ENCODE measurements around the gene DDX27. TPM values are rescaled to one million over a fixed set of nuclear protein-coding genes. Genes with fewer than 3 reads are reported as not detected.
A peak's percentile ranks its signal among the peaks of the same experiment; 100 is the strongest.

DDX27 gene
- total RNA-seq, 1 experiment from 2014 or later: 54.8 TPM

DNA sequence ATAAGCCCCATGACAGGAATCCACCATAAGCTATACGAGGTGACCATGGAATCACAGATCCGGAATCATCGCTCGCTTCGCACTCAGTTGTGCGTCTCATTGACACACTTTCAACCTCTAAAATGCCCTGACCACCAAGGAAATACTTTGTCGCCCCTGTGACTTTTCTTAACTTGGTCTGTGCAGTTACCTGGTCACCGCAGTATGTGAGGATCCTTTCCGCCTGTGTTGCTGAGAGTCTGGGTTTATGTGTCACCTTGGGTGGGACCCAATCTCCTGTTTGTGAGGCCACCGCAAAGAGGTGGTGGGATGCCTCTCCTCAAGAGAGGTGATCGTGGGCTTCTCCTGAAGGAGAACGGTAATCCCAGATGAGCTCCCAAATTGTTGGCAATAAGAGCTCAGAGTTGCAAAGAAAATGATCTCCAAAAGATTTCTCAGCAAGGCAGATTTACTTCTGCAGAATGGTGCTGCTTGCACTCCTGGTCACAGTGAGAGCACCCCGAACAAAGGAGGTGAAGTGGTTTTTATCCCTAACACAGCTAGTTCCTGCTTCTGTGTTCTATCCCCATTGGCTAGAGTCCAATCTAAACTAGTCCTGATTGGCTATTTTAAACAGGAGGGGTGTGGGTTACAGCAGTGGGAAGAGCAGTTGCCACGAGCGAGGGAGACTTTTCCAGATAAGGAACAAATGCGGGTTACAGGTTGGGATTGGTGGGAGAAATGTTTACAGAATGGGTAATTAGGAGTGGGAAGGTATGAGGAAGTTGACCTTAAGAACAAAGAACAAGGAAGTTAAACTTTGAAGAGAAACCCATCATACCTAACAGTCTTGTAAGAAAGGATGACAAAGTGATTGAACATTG, 67.7 kb downstream of the DDX27 start (continued):
- peak; percentile 38; the same call in 1 of the 2 replicates for TF ChIP-seq ARID4B (CRISPR knock-in tag; IDR thresholded peaks at IDR 0.05; ENCODE audit: borderline replicate concordance)
- no peak for TF ChIP-seq TCF7 (CRISPR knock-in tag; IDR thresholded peaks at IDR 0.05; ENCODE audit: low read depth)
- TF ChIP-seq, protein P1, sequence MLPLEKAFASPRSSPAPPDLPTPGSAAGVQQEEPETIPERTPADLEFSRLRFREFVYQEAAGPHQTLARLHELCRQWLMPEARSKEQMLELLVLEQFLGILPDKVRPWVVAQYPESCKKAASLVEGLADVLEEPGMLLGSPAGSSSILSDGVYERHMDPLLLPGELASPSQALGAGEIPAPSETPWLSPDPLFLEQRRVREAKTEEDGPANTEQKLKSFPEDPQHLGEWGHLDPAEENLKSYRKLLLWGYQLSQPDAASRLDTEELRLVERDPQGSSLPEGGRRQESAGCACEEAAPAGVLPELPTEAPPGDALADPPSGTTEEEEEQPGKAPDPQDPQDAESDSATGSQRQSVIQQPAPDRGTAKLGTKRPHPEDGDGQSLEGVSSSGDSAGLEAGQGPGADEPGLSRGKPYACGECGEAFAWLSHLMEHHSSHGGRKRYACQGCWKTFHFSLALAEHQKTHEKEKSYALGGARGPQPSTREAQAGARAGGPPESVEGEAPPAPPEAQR (CRISPR knock-in tag; IDR thresholded peaks at IDR 0.05): no peak
- no peak for TF ChIP-seq GTF2I (CRISPR knock-in tag; conservative IDR thresholded peaks at IDR 0.05)
- no peak for TF ChIP-seq TEAD4 (CRISPR knock-in tag; IDR thresholded peaks at IDR 0.05)
- TF ChIP-seq, protein P2, sequence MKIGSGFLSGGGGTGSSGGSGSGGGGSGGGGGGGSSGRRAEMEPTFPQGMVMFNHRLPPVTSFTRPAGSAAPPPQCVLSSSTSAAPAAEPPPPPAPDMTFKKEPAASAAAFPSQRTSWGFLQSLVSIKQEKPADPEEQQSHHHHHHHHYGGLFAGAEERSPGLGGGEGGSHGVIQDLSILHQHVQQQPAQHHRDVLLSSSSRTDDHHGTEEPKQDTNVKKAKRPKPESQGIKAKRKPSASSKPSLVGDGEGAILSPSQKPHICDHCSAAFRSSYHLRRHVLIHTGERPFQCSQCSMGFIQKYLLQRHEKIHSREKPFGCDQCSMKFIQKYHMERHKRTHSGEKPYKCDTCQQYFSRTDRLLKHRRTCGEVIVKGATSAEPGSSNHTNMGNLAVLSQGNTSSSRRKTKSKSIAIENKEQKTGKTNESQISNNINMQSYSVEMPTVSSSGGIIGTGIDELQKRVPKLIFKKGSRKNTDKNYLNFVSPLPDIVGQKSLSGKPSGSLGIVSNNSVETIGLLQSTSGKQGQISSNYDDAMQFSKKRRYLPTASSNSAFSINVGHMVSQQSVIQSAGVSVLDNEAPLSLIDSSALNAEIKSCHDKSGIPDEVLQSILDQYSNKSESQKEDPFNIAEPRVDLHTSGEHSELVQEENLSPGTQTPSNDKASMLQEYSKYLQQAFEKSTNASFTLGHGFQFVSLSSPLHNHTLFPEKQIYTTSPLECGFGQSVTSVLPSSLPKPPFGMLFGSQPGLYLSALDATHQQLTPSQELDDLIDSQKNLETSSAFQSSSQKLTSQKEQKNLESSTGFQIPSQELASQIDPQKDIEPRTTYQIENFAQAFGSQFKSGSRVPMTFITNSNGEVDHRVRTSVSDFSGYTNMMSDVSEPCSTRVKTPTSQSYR (CRISPR knock-in tag; IDR thresholded peaks at IDR 0.05): no peak
- TF ChIP-seq, protein P3, sequence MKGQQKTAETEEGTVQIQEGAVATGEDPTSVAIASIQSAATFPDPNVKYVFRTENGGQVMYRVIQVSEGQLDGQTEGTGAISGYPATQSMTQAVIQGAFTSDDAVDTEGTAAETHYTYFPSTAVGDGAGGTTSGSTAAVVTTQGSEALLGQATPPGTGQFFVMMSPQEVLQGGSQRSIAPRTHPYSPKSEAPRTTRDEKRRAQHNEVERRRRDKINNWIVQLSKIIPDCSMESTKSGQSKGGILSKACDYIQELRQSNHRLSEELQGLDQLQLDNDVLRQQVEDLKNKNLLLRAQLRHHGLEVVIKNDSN (CRISPR knock-in tag; IDR thresholded peaks at IDR 0.05): no peak
- no peak for TF ChIP-seq FOXP1 (CRISPR knock-in tag; IDR thresholded peaks at IDR 0.05; ENCODE audit: borderline replicate concordance)
- no peak for TF ChIP-seq E2F1 (CRISPR knock-in tag; IDR thresholded peaks at IDR 0.05)
- 0 out of 2 replicates have a peak, but pooled peaks have one; percentile 27 for TF ChIP-seq ZNF416 (CRISPR knock-in tag; IDR thresholded peaks at IDR 0.05)
- 0 out of 2 replicates have a peak, but pooled peaks have one; percentile 82 for TF ChIP-seq PRRX2 (CRISPR knock-in tag; IDR thresholded peaks at IDR 0.05)
- TF ChIP-seq, protein P4, sequence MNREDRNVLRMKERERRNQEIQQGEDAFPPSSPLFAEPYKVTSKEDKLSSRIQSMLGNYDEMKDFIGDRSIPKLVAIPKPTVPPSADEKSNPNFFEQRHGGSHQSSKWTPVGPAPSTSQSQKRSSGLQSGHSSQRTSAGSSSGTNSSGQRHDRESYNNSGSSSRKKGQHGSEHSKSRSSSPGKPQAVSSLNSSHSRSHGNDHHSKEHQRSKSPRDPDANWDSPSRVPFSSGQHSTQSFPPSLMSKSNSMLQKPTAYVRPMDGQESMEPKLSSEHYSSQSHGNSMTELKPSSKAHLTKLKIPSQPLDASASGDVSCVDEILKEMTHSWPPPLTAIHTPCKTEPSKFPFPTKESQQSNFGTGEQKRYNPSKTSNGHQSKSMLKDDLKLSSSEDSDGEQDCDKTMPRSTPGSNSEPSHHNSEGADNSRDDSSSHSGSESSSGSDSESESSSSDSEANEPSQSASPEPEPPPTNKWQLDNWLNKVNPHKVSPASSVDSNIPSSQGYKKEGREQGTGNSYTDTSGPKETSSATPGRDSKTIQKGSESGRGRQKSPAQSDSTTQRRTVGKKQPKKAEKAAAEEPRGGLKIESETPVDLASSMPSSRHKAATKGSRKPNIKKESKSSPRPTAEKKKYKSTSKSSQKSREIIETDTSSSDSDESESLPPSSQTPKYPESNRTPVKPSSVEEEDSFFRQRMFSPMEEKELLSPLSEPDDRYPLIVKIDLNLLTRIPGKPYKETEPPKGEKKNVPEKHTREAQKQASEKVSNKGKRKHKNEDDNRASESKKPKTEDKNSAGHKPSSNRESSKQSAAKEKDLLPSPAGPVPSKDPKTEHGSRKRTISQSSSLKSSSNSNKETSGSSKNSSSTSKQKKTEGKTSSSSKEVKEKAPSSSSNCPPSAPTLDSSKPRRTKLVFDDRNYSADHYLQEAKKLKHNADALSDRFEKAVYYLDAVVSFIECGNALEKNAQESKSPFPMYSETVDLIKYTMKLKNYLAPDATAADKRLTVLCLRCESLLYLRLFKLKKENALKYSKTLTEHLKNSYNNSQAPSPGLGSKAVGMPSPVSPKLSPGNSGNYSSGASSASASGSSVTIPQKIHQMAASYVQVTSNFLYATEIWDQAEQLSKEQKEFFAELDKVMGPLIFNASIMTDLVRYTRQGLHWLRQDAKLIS (CRISPR knock-in tag; IDR thresholded peaks at IDR 0.05; ENCODE audit: borderline replicate concordance): no peak
- TF ChIP-seq, protein P5, sequence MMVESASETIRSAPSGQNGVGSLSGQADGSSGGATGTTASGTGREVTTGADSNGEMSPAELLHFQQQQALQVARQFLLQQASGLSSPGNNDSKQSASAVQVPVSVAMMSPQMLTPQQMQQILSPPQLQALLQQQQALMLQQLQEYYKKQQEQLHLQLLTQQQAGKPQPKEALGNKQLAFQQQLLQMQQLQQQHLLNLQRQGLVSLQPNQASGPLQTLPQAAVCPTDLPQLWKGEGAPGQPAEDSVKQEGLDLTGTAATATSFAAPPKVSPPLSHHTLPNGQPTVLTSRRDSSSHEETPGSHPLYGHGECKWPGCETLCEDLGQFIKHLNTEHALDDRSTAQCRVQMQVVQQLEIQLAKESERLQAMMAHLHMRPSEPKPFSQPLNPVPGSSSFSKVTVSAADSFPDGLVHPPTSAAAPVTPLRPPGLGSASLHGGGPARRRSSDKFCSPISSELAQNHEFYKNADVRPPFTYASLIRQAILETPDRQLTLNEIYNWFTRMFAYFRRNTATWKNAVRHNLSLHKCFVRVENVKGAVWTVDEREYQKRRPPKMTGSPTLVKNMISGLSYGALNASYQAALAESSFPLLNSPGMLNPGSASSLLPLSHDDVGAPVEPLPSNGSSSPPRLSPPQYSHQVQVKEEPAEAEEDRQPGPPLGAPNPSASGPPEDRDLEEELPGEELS (CRISPR knock-in tag; IDR thresholded peaks at IDR 0.05): no peak
- no peak for TF ChIP-seq ZNF317 (CRISPR knock-in tag; IDR thresholded peaks at IDR 0.05; ENCODE audit: borderline replicate concordance, low read depth)
- TF ChIP-seq, protein P6, sequence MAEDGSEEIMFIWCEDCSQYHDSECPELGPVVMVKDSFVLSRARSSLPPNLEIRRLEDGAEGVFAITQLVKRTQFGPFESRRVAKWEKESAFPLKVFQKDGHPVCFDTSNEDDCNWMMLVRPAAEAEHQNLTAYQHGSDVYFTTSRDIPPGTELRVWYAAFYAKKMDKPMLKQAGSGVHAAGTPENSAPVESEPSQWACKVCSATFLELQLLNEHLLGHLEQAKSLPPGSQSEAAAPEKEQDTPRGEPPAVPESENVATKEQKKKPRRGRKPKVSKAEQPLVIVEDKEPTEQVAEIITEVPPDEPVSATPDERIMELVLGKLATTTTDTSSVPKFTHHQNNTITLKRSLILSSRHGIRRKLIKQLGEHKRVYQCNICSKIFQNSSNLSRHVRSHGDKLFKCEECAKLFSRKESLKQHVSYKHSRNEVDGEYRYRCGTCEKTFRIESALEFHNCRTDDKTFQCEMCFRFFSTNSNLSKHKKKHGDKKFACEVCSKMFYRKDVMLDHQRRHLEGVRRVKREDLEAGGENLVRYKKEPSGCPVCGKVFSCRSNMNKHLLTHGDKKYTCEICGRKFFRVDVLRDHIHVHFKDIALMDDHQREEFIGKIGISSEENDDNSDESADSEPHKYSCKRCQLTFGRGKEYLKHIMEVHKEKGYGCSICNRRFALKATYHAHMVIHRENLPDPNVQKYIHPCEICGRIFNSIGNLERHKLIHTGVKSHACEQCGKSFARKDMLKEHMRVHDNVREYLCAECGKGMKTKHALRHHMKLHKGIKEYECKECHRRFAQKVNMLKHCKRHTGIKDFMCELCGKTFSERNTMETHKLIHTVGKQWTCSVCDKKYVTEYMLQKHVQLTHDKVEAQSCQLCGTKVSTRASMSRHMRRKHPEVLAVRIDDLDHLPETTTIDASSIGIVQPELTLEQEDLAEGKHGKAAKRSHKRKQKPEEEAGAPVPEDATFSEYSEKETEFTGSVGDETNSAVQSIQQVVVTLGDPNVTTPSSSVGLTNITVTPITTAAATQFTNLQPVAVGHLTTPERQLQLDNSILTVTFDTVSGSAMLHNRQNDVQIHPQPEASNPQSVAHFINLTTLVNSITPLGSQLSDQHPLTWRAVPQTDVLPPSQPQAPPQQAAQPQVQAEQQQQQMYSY (CRISPR knock-in tag; IDR thresholded peaks at IDR 0.05): no peak
